Astrocyte of the spinal cord (primary cell): ENCODE results near the gene RFX8.
A peak's percentile ranks its signal among the peaks of the same experiment; 100 is the strongest.
"Not testable (repeated sequence)": the region's sequence is repeated elsewhere in the genome, so short reads cannot be mapped to it uniquely, and the experiment has no call there.

Experiments
- DNase-seq: peaks from one replicate; pipeline ENCODE4 v3.0.0; 2011; ENCODE audit warnings: low read depth, low spot score
- H3K4me3 ChIP-seq: 2 replicates; pipeline ENCODE4 v1.5.1; 2011; ENCODE audit warnings: low read depth, mild to moderate bottlenecking, low read length, moderate library complexity
- CTCF ChIP-seq: IDR thresholded peaks from 2 replicates; pipeline ENCODE4 v1.5.1; 2012; ENCODE audit warnings: low read depth, mild to moderate bottlenecking, low read length, inconsistent platforms
- in situ Hi-C: cut with HindIII; loops from 2 replicates; pipeline ENCODE4 v1.10.0; 2017; ENCODE audit warnings: low sequenced_read_pairs

The RFX8 gene

GRCh38 chr2:101466426-101466825 is 8.5 kb downstream of the RFX8 start:
- no peak for DNase-seq
- TF ChIP-seq CTCF = no peak
- in situ Hi-C loops = no loop called here
- H3K4me3 ChIP-seq = no peak overlapping the region

- no peak overlapping the region for H3K4me3 ChIP-seq
- DNase-seq = no peak
- in situ Hi-C loops = no loop called here
- no peak for TF ChIP-seq CTCF
These were observed 10.1 kb downstream of the RFX8 start for GRCh38 chr2:101464841-101465240.

GRCh38 chr2:101463911-101464641 is 10.8 kb downstream of the RFX8 start:
- DNase-seq = peak; percentile 67
- TF ChIP-seq CTCF = no peak
- H3K4me3 ChIP-seq = no peak overlapping the region
- in situ Hi-C loops = no loop called here

GRCh38 chr2:101463421-101463820 is 11.5 kb downstream of the RFX8 start:
- in situ Hi-C loops = no loop called here
- TF ChIP-seq CTCF = no peak
- H3K4me3 ChIP-seq = no peak overlapping the region
- DNase-seq = no peak

- DNase-seq = no peak
- no peak overlapping the region for H3K4me3 ChIP-seq
- in situ Hi-C loops = no loop called here
- no peak for TF ChIP-seq CTCF
These were observed 13.5 kb downstream of the RFX8 start for GRCh38 chr2:101461381-101461780.

GRCh38 chr2:101454408-101454807 is 20.5 kb downstream of the RFX8 start:
- H3K4me3 ChIP-seq, DNase-seq, in situ Hi-C loops: not testable (repeated sequence)

GRCh38 chr2:101450965-101451364 is 23.9 kb downstream of the RFX8 start:
- in situ Hi-C loops = no loop called here
- H3K4me3 ChIP-seq = no peak overlapping the region
- TF ChIP-seq CTCF = no peak
- DNase-seq = no peak
